Astrocyte of the spinal cord (primary cell): ENCODE data around the gene SELENON.

ENCODE experiments used
- DNase-seq: peaks from one replicate; pipeline ENCODE4 v3.0.0; 2011; ENCODE audit warnings: low read depth, low spot score
- H3K4me3 ChIP-seq: 2 replicates; pipeline ENCODE4 v1.5.1; 2011; ENCODE audit warnings: low read depth, mild to moderate bottlenecking, low read length, moderate library complexity
- CTCF ChIP-seq: IDR thresholded peaks from 2 replicates; pipeline ENCODE4 v1.5.1; 2012; ENCODE audit warnings: low read depth, mild to moderate bottlenecking, low read length, inconsistent platforms
- in situ Hi-C: cut with HindIII; loops from 2 replicates; pipeline ENCODE4 v1.10.0; 2017; ENCODE audit warnings: low sequenced_read_pairs

SELENON gene

GRCh38 chr1:25799935-25800702 lies at the start of gene SELENON:
TSS of gene SELENON (plus strand) at chr1:25800193. CDS start at chr1:25800231, 38 bp downstream.
- no peak for TF ChIP-seq CTCF
- H3K4me3 ChIP-seq: peak within 1 kb of the TSS; percentile 58
- peak; percentile 61 for DNase-seq
- in situ Hi-C loops: no loop called here

- no peak for TF ChIP-seq CTCF
- DNase-seq: no peak
- H3K4me3 ChIP-seq: no peak overlapping the region
- in situ Hi-C loops: no loop called here
Measured at GRCh38 chr1:25750923-25751605, 48.9 kb upstream of the SELENON start.

GRCh38 chr1:25754470-25755181 lies 45.4 kb upstream of the SELENON start:
- TF ChIP-seq CTCF: no peak
- no peak for DNase-seq
- no peak overlapping the region for H3K4me3 ChIP-seq
- in situ Hi-C loops: no loop called here

GRCh38 chr1:25755475-25756125 lies 44.4 kb upstream of the SELENON start:
- DNase-seq: no peak
- in situ Hi-C loops: no loop called here
- no peak overlapping the region for H3K4me3 ChIP-seq
- TF ChIP-seq CTCF: no peak

- TF ChIP-seq CTCF: no peak
- no peak overlapping the region for H3K4me3 ChIP-seq
- DNase-seq: no peak
- in situ Hi-C loops: no loop called here
Measured at GRCh38 chr1:25756215-25756614, 43.8 kb upstream of the SELENON start.

GRCh38 chr1:25757151-25757845 lies 42.7 kb upstream of the SELENON start:
- no peak overlapping the region for H3K4me3 ChIP-seq
- in situ Hi-C loops: no loop called here
- no peak for DNase-seq
- no peak for TF ChIP-seq CTCF
